ENCODE measurements around the gene TPK1.

GRCh38 chr7:144641389-144642044 is 194.3 kb downstream of the TPK1 start:
- TF ChIP-seq, protein P1, sequence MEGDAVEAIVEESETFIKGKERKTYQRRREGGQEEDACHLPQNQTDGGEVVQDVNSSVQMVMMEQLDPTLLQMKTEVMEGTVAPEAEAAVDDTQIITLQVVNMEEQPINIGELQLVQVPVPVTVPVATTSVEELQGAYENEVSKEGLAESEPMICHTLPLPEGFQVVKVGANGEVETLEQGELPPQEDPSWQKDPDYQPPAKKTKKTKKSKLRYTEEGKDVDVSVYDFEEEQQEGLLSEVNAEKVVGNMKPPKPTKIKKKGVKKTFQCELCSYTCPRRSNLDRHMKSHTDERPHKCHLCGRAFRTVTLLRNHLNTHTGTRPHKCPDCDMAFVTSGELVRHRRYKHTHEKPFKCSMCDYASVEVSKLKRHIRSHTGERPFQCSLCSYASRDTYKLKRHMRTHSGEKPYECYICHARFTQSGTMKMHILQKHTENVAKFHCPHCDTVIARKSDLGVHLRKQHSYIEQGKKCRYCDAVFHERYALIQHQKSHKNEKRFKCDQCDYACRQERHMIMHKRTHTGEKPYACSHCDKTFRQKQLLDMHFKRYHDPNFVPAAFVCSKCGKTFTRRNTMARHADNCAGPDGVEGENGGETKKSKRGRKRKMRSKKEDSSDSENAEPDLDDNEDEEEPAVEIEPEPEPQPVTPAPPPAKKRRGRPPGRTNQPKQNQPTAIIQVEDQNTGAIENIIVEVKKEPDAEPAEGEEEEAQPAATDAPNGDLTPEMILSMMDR (IDR thresholded peaks at IDR 0.05) = no peak
- TF ChIP-seq EZH2 (IDR thresholded peaks at IDR 0.05) (no peak), EZH2phosphoT487 (IDR thresholded peaks at IDR 0.05) (no peak)

All from neural progenitor cell (in vitro differentiated cells).